G401.6 (cell line): Measurements from ENCODE around the gene LUZP4.
"Not testable (repeated sequence)": the region's sequence is repeated elsewhere in the genome, so short reads cannot be mapped to it uniquely, and the experiment has no call there.

Source experiments
- FAIRE-seq: peaks from 2 replicates; lab custom pipeline; 2012; peaks lifted over from hg19 to GRCh38; lab: Jason Lieb, UNC

Gene LUZP4

DNA sequence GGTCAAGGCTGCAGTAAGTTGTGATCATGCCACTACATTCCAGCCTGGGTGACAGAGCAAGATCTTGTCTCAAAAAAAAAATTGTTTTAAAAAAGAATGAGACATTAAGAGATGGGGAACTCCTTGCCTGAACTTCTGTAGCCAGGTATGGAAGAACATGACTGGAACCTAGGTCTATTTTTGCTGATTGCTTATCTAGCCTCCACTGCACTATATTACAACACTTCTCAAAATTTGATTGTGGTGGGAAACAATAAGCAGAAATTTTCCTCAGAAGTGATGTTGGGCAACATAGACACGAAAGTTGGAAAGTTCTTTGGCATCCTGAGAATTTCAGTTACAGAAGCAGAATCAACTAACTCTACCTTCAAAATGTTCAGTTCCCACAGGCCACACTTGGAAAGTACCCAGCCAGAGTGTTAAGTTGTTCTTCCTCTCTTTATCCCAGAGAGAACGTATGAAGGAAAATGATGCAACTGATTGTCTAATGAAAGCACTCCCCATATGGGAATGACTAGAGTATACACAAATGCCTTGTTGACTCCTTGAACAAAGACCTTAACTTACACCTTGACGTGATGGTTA is 50.0 kb downstream of the LUZP4 start:
- no peak for FAIRE-seq

DNA sequence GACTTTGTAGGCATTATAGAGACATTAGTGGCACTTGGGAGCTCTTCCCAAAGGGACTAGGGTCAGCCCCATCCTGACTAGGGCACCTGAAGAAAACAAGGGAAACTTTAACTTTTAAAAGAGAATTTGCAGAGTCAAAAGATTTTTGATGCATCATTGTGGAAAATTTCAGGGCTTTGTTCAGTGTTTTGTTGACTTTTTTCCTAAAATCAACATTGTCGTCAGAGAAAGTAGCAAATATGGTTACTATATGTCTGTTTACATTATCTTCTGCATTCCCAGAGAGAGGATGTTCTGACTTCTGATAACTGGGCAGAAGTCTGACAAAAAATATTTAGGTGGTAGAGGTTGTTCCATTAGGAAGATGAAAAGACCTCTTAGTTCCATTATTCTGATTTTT is 51.9 kb downstream of the LUZP4 start:
- no peak for FAIRE-seq

DNA sequence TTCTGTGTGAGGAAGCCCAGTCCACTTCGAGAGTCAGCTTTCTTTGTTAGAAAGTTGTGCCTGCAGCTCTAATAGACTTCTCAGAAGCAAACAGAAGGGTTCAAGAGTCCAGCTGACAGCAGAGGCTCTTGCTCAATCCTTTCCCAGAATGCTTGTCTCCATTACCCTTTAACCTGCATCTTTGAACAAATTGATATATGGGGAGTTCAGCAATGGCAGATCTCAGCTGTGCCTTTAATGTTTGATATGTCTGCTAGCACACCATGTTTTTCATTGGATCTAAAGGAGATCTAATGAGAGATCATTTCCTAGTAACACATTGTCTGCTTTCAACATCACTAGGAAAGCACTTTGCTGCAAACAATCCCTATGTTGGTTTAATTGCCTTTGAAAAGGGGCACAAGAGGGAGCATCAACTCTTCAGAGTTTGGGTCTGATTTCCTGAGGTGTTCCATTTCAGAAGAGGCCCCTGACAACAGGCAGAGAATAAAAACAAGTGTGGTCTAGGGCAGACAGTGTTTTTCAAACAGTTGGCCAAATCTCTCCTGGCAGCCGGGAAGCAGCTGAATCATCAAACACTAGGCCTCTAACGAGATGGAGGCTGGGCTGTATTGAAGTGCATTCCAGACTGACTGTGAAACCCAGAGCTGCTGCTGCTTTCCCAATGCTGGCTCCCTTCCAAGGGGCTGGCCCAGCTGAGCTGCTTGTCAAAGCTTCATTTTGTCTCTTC is 55.5 kb downstream of the LUZP4 start:
- FAIRE-seq, result no peak

DNA sequence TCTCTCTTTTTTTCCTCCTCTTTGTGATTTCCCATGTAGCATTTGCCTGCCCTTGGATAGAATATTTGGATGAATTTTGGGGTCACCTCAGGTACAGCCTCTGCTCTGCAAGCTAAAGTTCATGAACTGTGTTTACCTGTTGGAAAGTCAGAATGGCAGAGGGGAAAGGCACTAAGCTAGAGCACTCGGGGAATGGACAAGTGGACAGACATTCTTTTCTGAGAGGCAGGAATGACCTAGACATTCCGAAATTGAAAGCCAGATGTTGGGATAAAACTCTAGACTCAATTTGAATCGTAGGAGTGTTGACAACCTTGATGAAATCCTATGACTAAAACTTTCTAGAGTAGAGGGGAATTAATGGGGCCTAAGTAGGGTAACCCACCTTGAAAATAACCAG is 56.1 kb downstream of the LUZP4 start:
- no peak for FAIRE-seq

DNA sequence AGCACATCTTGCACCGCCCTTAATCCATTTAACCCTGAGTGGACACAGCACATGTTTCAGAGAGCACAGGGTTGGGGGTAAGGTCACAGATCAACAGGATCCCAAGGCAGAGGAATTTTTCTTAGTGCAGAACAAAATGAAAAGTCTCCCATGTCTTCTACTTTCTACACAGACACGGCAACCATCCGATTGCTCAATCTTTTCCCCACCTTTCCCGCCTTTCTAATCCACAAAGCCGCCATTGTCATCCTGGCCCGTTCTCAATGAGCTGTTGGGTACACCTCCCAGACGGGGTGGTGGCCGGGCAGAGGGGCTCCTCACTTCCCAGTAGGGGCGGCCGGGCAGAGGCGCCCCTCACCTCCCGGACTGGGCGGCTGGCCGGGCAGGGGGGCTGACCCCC is 57.2 kb downstream of the LUZP4 start:
- FAIRE-seq, result not testable (repeated sequence)

DNA sequence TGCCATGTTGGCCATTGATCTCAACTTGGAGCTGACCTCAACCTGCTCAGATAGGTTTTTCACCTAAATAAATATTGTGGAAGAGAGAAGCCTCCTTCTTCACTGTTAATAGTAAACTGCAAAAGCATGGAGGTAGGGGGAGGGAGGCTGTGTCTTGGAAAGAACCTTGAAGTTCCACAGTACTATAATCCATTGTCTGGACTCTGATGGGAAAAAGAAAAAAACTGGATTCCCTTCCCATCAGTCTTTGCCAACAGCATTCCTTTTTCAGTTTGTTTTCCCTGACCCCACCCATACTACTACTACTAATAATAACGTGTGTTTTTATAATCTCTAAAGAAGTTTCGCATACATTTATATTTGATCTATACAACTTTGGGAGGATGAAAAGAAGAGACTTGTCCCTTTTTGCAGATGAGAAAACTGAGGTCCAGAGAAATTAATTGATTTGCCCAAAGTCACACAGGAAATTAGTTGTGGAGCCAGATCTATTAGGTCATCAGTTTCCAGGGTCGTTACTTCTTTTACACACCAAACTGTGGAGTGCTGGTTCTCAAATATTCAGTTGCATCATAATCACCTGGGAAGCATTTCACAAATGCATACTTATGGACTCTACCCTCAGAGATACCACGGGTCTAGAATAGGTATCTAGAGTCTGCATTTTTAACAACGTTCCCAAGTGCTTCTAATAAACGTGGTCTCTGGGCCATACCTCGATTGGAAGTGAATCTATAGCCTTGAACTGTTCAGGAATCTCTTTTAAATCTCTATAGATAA is 59.1 kb downstream of the LUZP4 start:
- no peak for FAIRE-seq

DNA sequence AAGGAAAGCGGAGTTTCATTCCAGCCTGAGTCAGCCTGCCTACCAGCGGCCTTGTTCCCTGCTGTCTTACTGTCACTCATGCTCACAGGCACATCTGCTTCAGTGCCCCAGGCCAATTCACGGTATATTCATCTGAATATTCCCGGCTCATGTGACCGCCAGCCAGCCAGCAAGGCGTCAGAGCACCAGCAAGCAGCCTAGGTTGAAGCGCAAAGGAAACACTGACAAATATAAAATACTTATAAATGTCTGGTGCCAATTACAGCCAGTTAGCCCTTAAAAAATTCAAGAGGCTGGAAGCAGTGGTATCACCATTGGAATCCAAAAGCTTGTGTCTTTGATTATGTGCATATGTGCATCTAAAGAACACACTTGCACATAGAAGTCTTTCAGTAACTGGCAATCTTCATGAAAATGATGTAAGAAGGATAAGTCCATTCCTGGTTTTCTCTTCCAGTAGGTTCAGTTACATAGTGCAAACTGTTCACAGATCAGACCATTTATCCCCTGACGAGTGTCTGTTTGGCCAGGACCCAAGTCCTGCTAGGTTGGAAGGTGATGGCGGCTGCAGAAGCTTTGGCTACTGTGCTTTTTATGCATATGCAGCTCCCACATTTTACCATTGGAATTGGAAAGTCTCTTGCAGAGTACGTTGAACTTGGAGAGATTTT is 61.3 kb downstream of the LUZP4 start:
- no peak for FAIRE-seq

DNA sequence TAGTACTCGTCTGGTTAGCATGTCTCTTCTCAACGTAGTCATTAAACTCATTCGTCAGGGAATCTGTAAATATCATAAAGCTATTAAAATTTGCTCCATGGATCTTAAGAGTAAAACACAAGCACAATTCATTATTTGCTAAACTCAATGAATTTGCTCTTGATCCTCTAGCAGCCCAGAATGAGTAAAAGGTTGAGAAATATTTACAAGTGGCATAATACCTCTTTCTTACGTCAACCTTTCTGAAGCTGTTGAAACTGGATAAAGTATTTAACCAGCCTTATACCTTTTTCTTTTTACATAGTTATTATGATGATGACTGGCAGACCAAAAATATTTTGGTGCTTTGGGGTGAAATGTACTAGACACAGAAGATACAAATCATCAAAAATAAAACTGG is 66.9 kb downstream of the LUZP4 start:
- FAIRE-seq, result no peak
